K562 (cell line): Measurements from ENCODE around the gene FASTKD3. TPM values are rescaled to one million over a fixed set of nuclear protein-coding genes. Genes with fewer than 3 reads are reported as not detected.

ENCODE experiments used
- CCNT2 ChIP-seq: IDR thresholded peaks from 2 replicates; pipeline ENCODE4 v1.6.1; 2011; ENCODE audit warnings: borderline replicate concordance, low read depth, mild to moderate bottlenecking, moderate library complexity, mixed read lengths, low read length; ENCODE audit not compliant: insufficient read length; ENCODE audit errors: extremely low read depth
- HMG20A ChIP-seq: fragments of 450-650 bp; formaldehyde crosslinking; conservative IDR thresholded peaks from 2 replicates; pipeline ENCODE4 v1.4.0; 2020; ENCODE audit warnings: mild to moderate bottlenecking, mixed read lengths
- MYNN ChIP-seq, 2 experiments: sonication (generic); formaldehyde crosslinking in 1 of 2; IDR thresholded peaks; 2 replicates each; pipeline versions ENCODE4 v1.5.0 to v1.6.1; 2016 to 2020; ENCODE audit warnings: antibody characterized with exemption in 1 of 2, missing genetic modification reagents in 1 of 2
- PHF8 ChIP-seq: fragments of 200-600 bp; sonication (generic); IDR thresholded peaks from 2 replicates; pipeline ENCODE4 v1.6.1; 2012; ENCODE audit warnings: mixed run types, mild to moderate bottlenecking, inconsistent platforms, low read length, moderate library complexity, borderline replicate concordance
- PHTF2 ChIP-seq: fragments of 250-450 bp; sonication (Bioruptor Pico); IDR thresholded peaks from 2 replicates; pipeline ENCODE4 v1.5.0; 2021; ENCODE audit warnings: mild to moderate bottlenecking
- RCOR1 ChIP-seq, 2 experiments: IDR thresholded peaks; 2 replicates each; pipeline ENCODE4 v1.6.1; 2012; ENCODE audit warnings: low read depth in 2 of 2, low read length in 2 of 2, borderline replicate concordance in 1 of 2, improper control_type of control experiment in 1 of 2
- ZFP36 ChIP-seq: fragments of 150-350 bp; IDR thresholded peaks from 2 replicates; pipeline ENCODE4 v1.6.1; 2018; ENCODE audit warnings: low read length, low read depth; ENCODE audit not compliant: partially characterized antibody
- ZSCAN29 ChIP-seq: fragments of 450-650 bp; IDR thresholded peaks from 2 replicates; pipeline ENCODE4 v1.6.1; 2017
- polyA plus RNA-seq, 8 experiments: library from polyadenylated mRNA; depleted of rRNA in 4 of 8; stranded (reverse) in 5 of 8; unstranded in 3 of 8; fragments of >200 nt; fragmentation: Nextera tagmentation in 2 of 8; fragmentation: Illumina TruSeq in 1 of 8; extraction: Ambion mirVana in 2 of 8; extraction: Trizol in 1 of 8; gene quantifications; 2 replicates each; pipeline versions ENCODE4 v1.2.1 to v1.2.3, GENCODE V29; 2011 to 2014; ENCODE audit warnings: inconsistent platforms in 1 of 8, missing spikeins in 1 of 8
- total RNA-seq, 7 experiments: library from RNA; depleted of rRNA in 6 of 7; stranded (reverse); fragments of >200 nt in 6 of 7; fragmentation: Illumina TruSeq in 2 of 7; extraction: Trizol in 2 of 7; gene quantifications; 2 replicates each; pipeline versions ENCODE4 v1.2.1 to v1.2.3, GENCODE V29; 2011 to 2021; ENCODE audit warnings: low replicate concordance in 1 of 7
- TF ChIP-seq, protein P1 (sequence below): fragments of 150-350 bp; conservative IDR thresholded peaks from 2 replicates; pipeline ENCODE4 v1.6.1; 2014; ENCODE audit warnings: low read length
- TF ChIP-seq, protein P2 (sequence below): fragments of 450-650 bp; IDR thresholded peaks from 2 replicates; pipeline ENCODE4 v1.6.1; 2018; ENCODE audit warnings: mild to moderate bottlenecking, low read depth; ENCODE audit not compliant: partially characterized antibody
- TF ChIP-seq, protein P3 (sequence below), 2 experiments: fragments of 450-650 bp in 1 of 2; IDR thresholded peaks; 2 replicates each; pipeline ENCODE4 v1.6.1; 2011 to 2017; ENCODE audit warnings: low read depth in 2 of 2, antibody characterized with exemption in 1 of 2, borderline replicate concordance in 1 of 2, low read length in 1 of 2, mild to moderate bottlenecking in 1 of 2, mixed read lengths in 1 of 2; ENCODE audit not compliant: control insufficient read depth in 1 of 2

FASTKD3 gene
- total and polyA plus RNA-seq, 9 of the 15 experiments (the other 6 are each of a cell fraction or from before 2014, with no cell fraction given), result 17.1 to 149 (median 47.5) TPM

DNA sequence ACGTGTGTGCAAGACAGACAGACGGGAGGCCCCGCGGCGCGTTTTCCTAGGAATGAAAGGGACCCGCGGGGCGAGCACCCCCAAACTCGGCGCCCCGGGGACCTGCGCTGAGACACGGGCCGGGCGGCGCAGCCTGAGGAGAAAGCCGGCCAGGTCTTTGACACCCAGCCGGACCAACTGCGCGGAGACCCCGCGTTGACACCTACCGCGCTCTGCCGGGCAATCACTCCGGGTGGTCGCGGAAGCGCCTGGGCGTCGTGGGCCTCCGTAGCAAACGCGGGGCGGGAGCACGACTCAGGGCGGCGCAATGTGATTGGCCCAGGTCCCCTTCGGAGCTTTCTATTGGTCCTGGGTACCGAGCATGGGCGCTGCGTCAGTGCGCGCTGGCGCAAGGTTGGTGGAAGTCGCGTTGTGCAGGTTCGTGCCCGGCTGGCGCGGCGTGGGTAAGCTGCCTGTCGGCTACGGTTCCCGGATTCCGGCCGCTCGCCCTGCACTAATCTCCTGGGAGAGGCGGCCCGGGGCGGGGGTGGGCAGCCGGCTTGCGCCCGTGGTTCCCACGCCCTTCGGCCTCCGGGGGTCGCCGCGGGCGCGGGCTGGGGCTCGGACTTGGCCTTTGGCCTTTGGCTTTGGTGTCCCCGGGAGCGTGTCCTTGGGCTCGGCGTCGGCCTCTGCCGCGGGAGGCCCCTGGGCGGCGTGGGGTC lies at the start of gene FASTKD3, which contains the start of gene MTRR (continued):
- TF ChIP-seq, protein P1, sequence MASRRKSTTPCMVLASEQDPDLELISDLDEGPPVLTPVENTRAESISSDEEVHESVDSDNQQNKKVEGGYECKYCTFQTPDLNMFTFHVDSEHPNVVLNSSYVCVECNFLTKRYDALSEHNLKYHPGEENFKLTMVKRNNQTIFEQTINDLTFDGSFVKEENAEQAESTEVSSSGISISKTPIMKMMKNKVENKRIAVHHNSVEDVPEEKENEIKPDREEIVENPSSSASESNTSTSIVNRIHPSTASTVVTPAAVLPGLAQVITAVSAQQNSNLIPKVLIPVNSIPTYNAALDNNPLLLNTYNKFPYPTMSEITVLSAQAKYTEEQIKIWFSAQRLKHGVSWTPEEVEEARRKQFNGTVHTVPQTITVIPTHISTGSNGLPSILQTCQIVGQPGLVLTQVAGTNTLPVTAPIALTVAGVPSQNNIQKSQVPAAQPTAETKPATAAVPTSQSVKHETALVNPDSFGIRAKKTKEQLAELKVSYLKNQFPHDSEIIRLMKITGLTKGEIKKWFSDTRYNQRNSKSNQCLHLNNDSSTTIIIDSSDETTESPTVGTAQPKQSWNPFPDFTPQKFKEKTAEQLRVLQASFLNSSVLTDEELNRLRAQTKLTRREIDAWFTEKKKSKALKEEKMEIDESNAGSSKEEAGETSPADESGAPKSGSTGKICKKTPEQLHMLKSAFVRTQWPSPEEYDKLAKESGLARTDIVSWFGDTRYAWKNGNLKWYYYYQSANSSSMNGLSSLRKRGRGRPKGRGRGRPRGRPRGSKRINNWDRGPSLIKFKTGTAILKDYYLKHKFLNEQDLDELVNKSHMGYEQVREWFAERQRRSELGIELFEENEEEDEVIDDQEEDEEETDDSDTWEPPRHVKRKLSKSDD, result no peak
- TF ChIP-seq ZFP36 (no peak), PHF8 (peak; percentile 94; the same call in 1 of the 2 replicates), MYNN (IDR thresholded peaks at IDR 0.05) (no peak), MYNN (CRISPR knock-in tag; IDR thresholded peaks at IDR 0.05) (0 out of 2 replicates have a peak, but pooled peaks have one; percentile 41), HMG20A (no peak), ZSCAN29 (no peak), RCOR1 (IDR thresholded peaks at IDR 0.05; ENCODE audit: borderline replicate concordance in 1 of 2, low read depth in 2 of 2, low read length in 2 of 2) (no peak), PHTF2 (CRISPR knock-in tag) (no peak), CCNT2 (no peak)
- TF ChIP-seq, protein P2, sequence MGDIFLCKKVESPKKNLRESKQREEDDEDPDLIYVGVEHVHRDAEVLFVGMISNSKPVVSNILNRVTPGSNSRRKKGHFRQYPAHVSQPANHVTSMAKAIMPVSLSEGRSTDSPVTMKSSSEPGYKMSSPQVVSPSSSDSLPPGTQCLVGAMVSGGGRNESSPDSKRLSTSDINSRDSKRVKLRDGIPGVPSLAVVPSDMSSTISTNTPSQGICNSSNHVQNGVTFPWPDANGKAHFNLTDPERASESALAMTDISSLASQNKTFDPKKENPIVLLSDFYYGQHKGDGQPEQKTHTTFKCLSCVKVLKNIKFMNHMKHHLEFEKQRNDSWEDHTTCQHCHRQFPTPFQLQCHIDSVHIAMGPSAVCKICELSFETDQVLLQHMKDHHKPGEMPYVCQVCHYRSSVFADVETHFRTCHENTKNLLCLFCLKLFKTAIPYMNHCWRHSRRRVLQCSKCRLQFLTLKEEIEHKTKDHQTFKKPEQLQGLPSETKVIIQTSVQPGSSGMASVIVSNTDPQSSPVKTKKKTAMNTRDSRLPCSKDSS, result no peak
- TF ChIP-seq, protein P3, sequence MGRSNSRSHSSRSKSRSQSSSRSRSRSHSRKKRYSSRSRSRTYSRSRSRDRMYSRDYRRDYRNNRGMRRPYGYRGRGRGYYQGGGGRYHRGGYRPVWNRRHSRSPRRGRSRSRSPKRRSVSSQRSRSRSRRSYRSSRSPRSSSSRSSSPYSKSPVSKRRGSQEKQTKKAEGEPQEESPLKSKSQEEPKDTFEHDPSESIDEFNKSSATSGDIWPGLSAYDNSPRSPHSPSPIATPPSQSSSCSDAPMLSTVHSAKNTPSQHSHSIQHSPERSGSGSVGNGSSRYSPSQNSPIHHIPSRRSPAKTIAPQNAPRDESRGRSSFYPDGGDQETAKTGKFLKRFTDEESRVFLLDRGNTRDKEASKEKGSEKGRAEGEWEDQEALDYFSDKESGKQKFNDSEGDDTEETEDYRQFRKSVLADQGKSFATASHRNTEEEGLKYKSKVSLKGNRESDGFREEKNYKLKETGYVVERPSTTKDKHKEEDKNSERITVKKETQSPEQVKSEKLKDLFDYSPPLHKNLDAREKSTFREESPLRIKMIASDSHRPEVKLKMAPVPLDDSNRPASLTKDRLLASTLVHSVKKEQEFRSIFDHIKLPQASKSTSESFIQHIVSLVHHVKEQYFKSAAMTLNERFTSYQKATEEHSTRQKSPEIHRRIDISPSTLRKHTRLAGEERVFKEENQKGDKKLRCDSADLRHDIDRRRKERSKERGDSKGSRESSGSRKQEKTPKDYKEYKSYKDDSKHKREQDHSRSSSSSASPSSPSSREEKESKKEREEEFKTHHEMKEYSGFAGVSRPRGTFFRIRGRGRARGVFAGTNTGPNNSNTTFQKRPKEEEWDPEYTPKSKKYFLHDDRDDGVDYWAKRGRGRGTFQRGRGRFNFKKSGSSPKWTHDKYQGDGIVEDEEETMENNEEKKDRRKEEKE (IDR thresholded peaks at IDR 0.05; ENCODE audit: borderline replicate concordance in 1 of 2, control insufficient read depth in 1 of 2, low read depth in 2 of 2, low read length in 1 of 2), result no peak
